GM13976 (cell line): ENCODE results near the gene SPATA16.

ENCODE experiments used
- DNase-seq: peaks from one replicate; pipeline ENCODE4 v3.0.0; 2012; ENCODE audit warnings: low spot score
- in situ Hi-C: fragments of 300-500 bp; cut with MboI; formaldehyde crosslinking; loops from one replicate; pipeline ENCODE4 v1.12.0; 2022; ENCODE audit warnings: low sequenced_read_pairs, mixed read lengths, inconsistent platforms; ENCODE audit not compliant: unreplicated experiment
- TF ChIP-seq, protein P1 (sequence below): IDR thresholded peaks from 2 replicates; pipeline ENCODE4 v1.5.1; 2012; ENCODE audit warnings: borderline replicate concordance, mild to moderate bottlenecking; ENCODE audit not compliant: insufficient read depth; ENCODE audit errors: extremely low read depth, missing control alignments, control extremely low read depth

The SPATA16 gene

DNA sequence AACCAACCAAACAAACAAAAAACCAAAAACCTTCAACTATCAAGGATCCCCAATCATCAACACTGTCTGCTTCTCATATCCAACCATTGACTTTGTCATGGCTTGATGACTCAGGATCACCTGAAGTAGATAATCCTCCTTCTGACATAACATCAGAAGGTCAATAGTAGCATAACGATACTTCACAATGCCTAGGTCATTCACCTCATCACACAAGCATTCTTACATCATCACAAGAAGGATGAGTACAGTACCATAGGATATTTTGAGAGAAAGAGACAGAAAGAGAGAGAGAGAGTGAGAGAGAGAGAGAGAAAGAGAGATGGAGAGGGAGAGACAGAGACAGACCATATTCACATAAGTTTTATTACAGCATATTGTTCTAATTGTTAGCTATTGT is 42.1 kb downstream of the SPATA16 start:
- no peak for DNase-seq
- TF ChIP-seq, protein P1, sequence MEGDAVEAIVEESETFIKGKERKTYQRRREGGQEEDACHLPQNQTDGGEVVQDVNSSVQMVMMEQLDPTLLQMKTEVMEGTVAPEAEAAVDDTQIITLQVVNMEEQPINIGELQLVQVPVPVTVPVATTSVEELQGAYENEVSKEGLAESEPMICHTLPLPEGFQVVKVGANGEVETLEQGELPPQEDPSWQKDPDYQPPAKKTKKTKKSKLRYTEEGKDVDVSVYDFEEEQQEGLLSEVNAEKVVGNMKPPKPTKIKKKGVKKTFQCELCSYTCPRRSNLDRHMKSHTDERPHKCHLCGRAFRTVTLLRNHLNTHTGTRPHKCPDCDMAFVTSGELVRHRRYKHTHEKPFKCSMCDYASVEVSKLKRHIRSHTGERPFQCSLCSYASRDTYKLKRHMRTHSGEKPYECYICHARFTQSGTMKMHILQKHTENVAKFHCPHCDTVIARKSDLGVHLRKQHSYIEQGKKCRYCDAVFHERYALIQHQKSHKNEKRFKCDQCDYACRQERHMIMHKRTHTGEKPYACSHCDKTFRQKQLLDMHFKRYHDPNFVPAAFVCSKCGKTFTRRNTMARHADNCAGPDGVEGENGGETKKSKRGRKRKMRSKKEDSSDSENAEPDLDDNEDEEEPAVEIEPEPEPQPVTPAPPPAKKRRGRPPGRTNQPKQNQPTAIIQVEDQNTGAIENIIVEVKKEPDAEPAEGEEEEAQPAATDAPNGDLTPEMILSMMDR = no peak
- in situ Hi-C loops = no loop called here

DNA sequence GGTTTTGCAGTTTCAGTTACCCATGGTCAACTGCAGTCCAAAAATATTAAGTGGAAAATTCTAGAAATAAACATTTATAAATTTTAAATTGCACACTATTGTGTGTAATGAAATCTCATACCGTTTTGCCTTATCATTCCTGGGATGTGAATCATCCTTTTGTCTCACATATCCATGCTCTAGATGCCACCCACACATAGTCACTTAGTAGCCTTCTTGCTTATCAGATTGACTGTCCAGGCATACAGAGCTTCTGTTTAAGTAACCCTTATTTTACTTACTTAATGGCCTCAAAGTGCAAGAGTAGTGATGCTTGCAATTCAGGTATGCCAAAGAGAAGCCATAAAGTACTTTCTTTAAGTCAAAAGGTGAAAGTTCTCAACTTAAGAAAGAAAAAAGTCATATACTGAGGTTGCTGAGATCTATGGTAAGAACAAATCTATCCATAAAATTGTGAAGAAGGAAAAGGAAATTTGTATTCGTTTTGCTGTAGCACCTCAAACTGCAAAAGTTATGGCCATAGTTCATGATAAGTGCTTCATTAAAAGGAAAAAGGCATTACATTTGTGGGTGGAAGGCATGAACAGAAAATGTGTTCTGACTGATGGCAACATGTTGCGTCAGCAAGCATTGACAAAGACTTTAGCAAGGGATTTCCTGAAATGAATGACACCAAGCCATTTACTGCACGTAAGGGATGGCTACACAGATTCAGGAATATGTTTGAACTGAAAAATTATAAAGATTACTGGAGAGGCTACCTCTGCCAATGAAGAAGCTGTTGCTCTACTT is 43.8 kb downstream of the SPATA16 start:
- in situ Hi-C loops = no loop called here
- no peak for DNase-seq
- TF ChIP-seq, protein P1 = no peak

DNA sequence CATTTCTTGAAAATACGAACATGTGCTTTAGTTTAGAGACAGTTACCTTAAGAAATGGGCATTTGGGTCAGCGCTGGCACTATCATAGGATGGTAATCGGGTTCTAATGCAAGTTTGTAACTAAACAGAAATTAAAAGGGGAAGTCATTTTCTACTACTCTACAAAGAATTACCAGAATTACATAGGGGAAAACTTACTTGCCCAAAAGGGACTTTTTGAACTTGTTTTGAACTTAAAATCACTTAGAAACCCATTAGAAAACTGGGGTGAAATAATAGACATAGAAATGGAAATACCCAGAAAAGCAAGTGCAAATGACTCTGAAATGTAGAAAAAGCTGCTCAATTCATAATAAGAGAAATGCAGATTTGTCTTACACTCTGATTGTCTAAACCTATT is 44.9 kb downstream of the SPATA16 start:
- no peak for DNase-seq
- TF ChIP-seq, protein P1 = no peak
- in situ Hi-C loops = no loop called here

DNA sequence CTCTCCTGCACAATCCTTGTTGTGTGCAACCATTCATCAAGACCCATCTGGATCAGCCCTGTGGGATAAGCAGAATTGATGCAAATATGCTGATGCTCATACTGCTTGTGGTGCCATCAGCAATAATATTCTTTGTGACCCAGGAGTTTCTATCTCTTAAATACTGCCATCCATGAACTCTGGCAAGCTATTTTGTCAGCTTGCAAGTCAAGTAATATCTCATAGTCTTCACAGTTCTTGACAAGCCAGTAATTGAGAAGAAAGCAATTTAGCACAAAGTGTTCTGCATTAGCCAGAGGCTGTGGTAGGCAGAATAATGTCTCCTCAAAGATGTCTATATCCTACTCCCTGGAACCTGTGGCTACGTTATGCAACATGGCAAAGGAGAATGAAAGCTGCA is 49.0 kb downstream of the SPATA16 start:
- in situ Hi-C loops = no loop called here
- DNase-seq = no peak
- TF ChIP-seq, protein P1 = no peak

DNA sequence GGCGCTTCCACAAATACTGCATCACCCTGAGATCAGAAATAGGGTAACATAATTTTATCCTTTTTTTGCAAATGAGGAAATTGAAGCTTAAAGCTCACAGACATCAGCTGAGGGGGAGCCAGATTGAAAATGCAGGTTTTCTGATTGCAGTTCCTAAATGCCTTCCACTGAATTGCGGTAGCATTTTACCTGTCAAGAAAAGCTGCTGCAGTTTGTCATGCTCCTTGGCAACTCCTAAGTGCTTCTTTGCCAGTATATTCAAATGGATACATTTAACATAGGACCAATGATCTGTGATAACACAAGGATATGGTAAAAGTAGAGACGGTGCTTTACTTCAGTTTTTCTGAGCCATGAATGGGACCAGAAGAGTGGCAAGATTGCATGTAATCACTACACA is 50.5 kb downstream of the SPATA16 start:
- no peak for DNase-seq
- TF ChIP-seq, protein P1 = no peak
- in situ Hi-C loops = no loop called here

DNA sequence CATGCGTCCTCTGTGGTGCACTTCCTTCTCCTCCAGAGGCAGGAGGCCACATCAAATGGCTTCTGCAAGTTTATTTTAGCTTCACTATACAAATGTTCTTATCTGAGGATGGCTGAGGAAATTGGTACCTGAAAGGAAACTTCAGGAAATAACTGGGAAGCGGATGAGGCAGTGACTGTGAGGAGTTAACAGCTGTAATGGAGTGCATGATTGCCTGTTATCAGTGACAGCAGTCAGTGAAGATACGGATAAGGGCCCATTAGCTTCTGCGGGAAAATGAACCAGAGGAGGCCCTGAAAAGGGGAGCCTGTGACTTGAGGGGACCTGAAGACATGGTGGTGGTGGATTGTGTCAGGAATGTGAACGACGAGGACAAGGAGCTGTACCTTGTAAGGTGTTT is 51.8 kb downstream of the SPATA16 start:
- TF ChIP-seq, protein P1 = no peak
- in situ Hi-C loops = no loop called here
- DNase-seq = no peak

DNA sequence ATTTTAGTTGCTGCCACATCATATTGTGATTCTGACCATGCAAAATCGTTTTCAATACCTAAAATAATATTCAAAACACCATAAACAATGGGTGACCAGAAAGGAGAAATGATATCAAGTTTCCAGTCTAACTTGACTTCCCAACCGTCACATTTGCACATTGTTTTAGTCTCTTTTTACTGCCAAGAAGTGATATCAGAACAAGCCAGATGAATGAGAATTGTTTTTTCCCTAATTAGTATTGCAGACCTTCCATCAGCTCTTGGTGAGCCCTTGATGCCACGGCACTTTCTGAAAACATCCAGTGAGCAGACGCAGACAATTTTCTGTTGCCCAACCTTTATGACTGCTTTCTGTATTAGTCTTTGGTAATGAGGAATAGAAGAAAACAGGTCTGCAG is 62.5 kb downstream of the SPATA16 start:
- TF ChIP-seq, protein P1 = no peak
- no peak for DNase-seq
- in situ Hi-C loops = no loop called here
